ENCODE results near the gene TMEM120A. TPM values are rescaled to one million over a fixed set of nuclear protein-coding genes. Genes with fewer than 3 reads are reported as not detected.
A peak's percentile ranks its signal among the peaks of the same experiment; 100 is the strongest.

The TMEM120A gene
- total and polyA plus RNA-seq, 12 donors, result 51.4 to 277 (median 172) TPM

GRCh38 chr7:75938921-75939320 lies 55.5 kb downstream of the TMEM120A start:
- peak overlapping the region in 4 of 5 donors; percentile 73 to 98 (median 92) for H3K27ac ChIP-seq
- intact Hi-C loops (cut with DNase I), result no loop called here
- H3K4me1 ChIP-seq (replicated peaks in 1 of 2), result peaks cover 21 to 49% of the 10 kb centered on the region in 2 donors
- no peak overlapping the region for H3K4me3 ChIP-seq
- H3K27me3 ChIP-seq, result no peaks in the 10 kb centered on the region
- 78 to 87% (median 84%) methylated on average over 6 of the region's 6 CpGs for WGBS, 4 donors
- H3K36me3 ChIP-seq (replicated peaks in 1 of 2), result peaks cover 0 to 5% of the 10 kb centered on the region in 2 donors
- H3K9me3 ChIP-seq (replicated peaks in 1 of 3), result no peaks in the 10 kb centered on the region
- TF ChIP-seq POLR2A (IDR thresholded peaks at IDR 0.05), result no peak
- TF ChIP-seq, protein P1, sequence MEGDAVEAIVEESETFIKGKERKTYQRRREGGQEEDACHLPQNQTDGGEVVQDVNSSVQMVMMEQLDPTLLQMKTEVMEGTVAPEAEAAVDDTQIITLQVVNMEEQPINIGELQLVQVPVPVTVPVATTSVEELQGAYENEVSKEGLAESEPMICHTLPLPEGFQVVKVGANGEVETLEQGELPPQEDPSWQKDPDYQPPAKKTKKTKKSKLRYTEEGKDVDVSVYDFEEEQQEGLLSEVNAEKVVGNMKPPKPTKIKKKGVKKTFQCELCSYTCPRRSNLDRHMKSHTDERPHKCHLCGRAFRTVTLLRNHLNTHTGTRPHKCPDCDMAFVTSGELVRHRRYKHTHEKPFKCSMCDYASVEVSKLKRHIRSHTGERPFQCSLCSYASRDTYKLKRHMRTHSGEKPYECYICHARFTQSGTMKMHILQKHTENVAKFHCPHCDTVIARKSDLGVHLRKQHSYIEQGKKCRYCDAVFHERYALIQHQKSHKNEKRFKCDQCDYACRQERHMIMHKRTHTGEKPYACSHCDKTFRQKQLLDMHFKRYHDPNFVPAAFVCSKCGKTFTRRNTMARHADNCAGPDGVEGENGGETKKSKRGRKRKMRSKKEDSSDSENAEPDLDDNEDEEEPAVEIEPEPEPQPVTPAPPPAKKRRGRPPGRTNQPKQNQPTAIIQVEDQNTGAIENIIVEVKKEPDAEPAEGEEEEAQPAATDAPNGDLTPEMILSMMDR (IDR thresholded peaks at IDR 0.05), result no peak
- DNase-seq, result no peak

DNA sequence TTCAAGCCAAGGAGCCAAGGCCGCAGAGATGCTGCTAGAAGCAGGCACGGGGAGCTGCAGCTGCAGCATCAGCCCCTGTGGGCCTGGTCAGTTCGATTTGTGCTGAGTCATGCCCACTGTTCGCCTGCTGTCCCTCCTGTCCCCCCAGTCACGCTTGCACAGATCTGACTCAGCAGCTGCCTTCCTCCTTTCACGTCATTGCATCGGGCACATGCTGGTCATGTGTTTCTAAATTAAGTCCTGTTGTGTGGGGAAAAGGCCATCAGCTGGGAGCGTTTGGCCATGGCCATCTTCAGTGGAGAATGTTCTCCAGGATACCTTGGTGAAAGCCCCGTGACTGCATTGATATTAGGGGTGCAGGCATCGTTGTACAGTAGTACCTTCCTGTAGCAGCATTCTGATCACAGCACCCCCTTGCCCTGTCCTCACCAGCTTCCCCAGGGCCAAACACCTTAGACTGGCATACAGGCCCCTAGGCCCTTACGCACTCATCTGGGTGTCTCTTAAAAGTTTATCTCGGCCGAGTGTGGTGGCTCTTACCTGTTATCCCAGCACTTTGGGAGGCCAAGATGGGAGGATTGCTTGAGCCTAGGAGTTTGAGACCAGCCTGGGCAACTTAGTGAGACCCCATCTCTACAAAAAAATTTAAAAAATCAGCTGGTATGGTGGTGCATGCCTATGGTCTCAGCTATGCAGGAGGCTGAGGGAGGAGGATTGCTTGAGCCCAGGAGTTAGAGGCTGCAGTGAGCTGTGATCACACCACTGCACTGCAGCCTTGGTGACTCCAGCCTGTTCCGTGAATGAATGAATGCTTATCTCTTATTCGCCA lies 56.2 kb downstream of the TMEM120A start:
- intact Hi-C loops (cut with DNase I), result no loop called here
- peak; percentile 91 to 98 (median 97) for DNase-seq
- Histone ChIP-seq H3K4me3 (no peak overlapping the region), H3K36me3 (replicated peaks in 1 of 2) (peaks cover 0 to 5% of the 10 kb centered on the region in 2 donors), H3K27ac (peak overlapping the region; percentile 73 to 98 (median 89)), H3K4me1 (replicated peaks in 1 of 2) (peaks cover 27 to 48% of the 10 kb centered on the region in 2 donors), H3K9me3 (replicated peaks in 1 of 3) (no peaks in the 10 kb centered on the region), H3K27me3 (no peaks in the 10 kb centered on the region)
- TF ChIP-seq, protein P1 (IDR thresholded peaks at IDR 0.05), result no peak
- peak in 1 of 2 donors; percentile 73 for TF ChIP-seq POLR2A (IDR thresholded peaks at IDR 0.05)
- 45 to 54% (median 50%) methylated on average over 12 to 15 of the region's 15 CpGs for WGBS, 4 donors

Small RNAs within 50 kb of the gene (small RNA-seq; reads per million reads assigned to genes)
- gene SNORA14A, result 8.1 to 23.4 reads per million in 2 donors

Other genes with a start within 250 kb of the TMEM120A start
- 1 to 10 TPM in 4 of 9 donors, under 1 TPM in 2, not detected in 3; 0.44 to 1.7 (median 1.4) TPM for gene CCL26, start 222.4 kb downstream of the TMEM120A start, total RNA-seq
- 1 to 10 TPM; 1.2 to 9.5 (median 5.2) TPM for gene CCL26, start 222.4 kb downstream of the TMEM120A start, polyA plus RNA-seq
- 1 to 10 TPM in 2 of 9 donors, under 1 TPM in 1, not detected in 6; 0.91 to 4.0 (median 2.1) TPM for gene CCL24, start 180.8 kb downstream of the TMEM120A start, total RNA-seq
- under 1 TPM in 1 of 3 donors, not detected in 2; 0.64 TPM for gene CCL24, start 180.8 kb downstream of the TMEM120A start, polyA plus RNA-seq
- 100 to 1,000 TPM; 123 to 575 (median 256) TPM for gene RHBDD2, start 115.6 kb downstream of the TMEM120A start, total RNA-seq
- gene RHBDD2, start 115.6 kb downstream of the TMEM120A start, polyA plus RNA-seq, result 100 to 1,000 TPM; 187 to 225 (median 224) TPM
- 1,000 to 10,000 TPM in 1 of 9 donors, 100 to 1,000 TPM in 8; 268 to 1,301 (median 582) TPM for gene POR, start 79.4 kb downstream of the TMEM120A start, total RNA-seq
- gene POR, start 79.4 kb downstream of the TMEM120A start, polyA plus RNA-seq, result 100 to 1,000 TPM; 442 to 981 (median 731) TPM
- 10 to 100 TPM; 20.9 to 70.7 (median 43.3) TPM for gene STYXL1, start 53.4 kb upstream of the TMEM120A start, total RNA-seq
- gene STYXL1, start 53.4 kb upstream of the TMEM120A start, polyA plus RNA-seq, result 10 to 100 TPM; 54.1 to 82.0 (median 64.2) TPM
- 100 to 1,000 TPM; 140 to 359 (median 217) TPM for gene MDH2, start 53.5 kb upstream of the TMEM120A start, total RNA-seq
- gene MDH2, start 53.5 kb upstream of the TMEM120A start, polyA plus RNA-seq, result 100 to 1,000 TPM in 1 of 3 donors, 10 to 100 TPM in 2; 42.5 to 284 (median 60.3) TPM
- gene SRRM3, start 207.3 kb upstream of the TMEM120A start, total RNA-seq, result 10 to 100 TPM; 14.3 to 49.3 (median 32.4) TPM
- gene SRRM3, start 207.3 kb upstream of the TMEM120A start, polyA plus RNA-seq, result 100 to 1,000 TPM in 1 of 3 donors, 10 to 100 TPM in 1, 1 to 10 TPM in 1; 5.6 to 140 (median 43.3) TPM

Data from adrenal gland (tissue), 12 donors.